ENCODE results near the gene SBF2. TPM values are rescaled to one million over a fixed set of nuclear protein-coding genes. Genes with fewer than 3 reads are reported as not detected.

The SBF2 gene
- total RNA-seq, 4 donors from 2014 or later = 29.7 to 60.4 (median 36.0) TPM

DNA sequence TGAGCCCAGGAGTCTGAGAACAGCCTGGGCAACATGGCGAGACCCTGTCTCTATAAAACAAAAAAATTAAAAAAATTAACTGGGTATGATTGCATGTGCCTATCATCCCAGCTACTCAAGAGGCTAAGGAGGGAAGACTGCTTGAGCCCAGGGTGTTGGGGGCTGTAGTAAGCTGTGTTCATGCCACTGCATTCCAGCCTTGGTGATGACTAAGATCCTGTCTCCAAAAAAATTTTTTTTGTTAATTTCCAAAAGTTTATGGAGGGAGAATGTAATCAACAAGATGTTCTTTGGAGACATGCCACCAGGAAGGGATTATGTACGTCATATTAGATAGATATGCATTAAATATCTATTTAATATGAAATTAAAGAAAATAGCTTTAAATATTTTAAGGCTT is 267.5 kb downstream of the SBF2 start:
- 89 to 94% methylated on average over 2 of the region's 2 CpGs for WGBS, 2 donors
- no peak overlapping the region for H3K4me3 ChIP-seq (ENCODE audit: low read depth, poor library complexity, severe bottlenecking)
- intact Hi-C loops (cut with DNase I; ENCODE audit: low total_unique reads) = no loop called here
- TF ChIP-seq POLR2A (IDR thresholded peaks at IDR 0.05) (no peak), CTCF (IDR thresholded peaks at IDR 0.05) (no peak)
- DNase-seq (ENCODE audit: low spot score in 2 of 2) = no peak

DNA sequence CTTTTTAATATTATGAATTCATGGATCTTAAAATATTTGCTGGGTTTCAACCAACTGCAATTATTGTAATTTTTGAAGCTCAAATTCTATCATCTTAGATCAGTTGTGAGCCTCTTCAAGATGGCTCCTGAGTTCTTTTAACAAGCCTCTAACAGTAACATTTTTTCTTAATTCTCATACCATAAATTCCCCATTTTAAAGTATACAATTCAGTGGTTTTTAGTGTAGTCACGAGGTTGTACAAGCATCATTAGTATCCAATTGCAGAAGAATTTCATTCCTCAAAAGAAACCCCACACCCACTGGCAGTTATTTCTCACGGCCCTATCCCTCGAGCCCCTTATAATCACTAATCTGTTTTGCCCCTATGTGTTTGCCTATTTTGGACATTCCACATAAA is 270.8 kb downstream of the SBF2 start:
- intact Hi-C loops (cut with DNase I; ENCODE audit: low total_unique reads) = no loop called here
- TF ChIP-seq CTCF (IDR thresholded peaks at IDR 0.05) (no peak), POLR2A (IDR thresholded peaks at IDR 0.05) (no peak)
- H3K4me3 ChIP-seq (ENCODE audit: low read depth, poor library complexity, severe bottlenecking) = no peak overlapping the region
- 93 to 97% methylated on average over 3 of the region's 3 CpGs for WGBS, 2 donors
- DNase-seq (ENCODE audit: low spot score in 2 of 2) = no peak

- DNase-seq (ENCODE audit: low spot score in 2 of 2) = no peak
- TF ChIP-seq CTCF (IDR thresholded peaks at IDR 0.05) = no peak
- no peak for TF ChIP-seq POLR2A (IDR thresholded peaks at IDR 0.05)
- WGBS, 2 donors = 65 to 80% methylated on average over 2 of the region's 2 CpGs
- intact Hi-C loops (cut with DNase I; ENCODE audit: low total_unique reads) = no loop called here
- no peak overlapping the region for H3K4me3 ChIP-seq (ENCODE audit: low read depth, poor library complexity, severe bottlenecking)
These were observed 271.3 kb downstream of the SBF2 start for GRCh38 chr11:10022764-10023163.

DNA sequence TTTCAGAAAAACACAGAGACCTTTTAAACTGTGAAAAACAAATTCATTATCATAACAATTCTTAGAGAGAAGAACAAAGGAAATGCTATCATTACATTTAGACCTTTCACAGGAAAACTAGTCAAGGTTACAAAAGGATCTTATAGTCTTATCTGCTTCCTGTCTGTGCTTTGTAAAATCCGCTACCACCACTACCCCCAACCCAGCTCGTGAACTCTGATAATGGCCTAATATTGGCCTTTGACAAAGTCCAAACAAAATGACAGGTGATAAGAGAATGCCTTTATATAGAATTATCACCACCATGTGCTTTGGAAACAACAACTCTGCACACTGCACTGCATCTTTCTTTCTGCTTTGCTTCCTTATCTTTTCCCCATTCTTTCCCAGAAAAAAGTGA is 272.5 kb downstream of the SBF2 start:
- H3K4me3 ChIP-seq (ENCODE audit: low read depth, poor library complexity, severe bottlenecking) = no peak overlapping the region
- 84 to 85% methylated on average over 2 of the region's 2 CpGs for WGBS, 2 donors
- intact Hi-C loops (cut with DNase I; ENCODE audit: low total_unique reads) = no loop called here
- DNase-seq (ENCODE audit: low spot score in 2 of 2) = no peak
- TF ChIP-seq POLR2A (IDR thresholded peaks at IDR 0.05) (no peak), CTCF (IDR thresholded peaks at IDR 0.05) (no peak)

GRCh38 chr11:10019906-10020682 is 273.9 kb downstream of the SBF2 start:
- intact Hi-C loops (cut with DNase I; ENCODE audit: low total_unique reads) = no loop called here
- TF ChIP-seq CTCF (IDR thresholded peaks at IDR 0.05) = no peak
- no peak for TF ChIP-seq POLR2A (IDR thresholded peaks at IDR 0.05)
- 78 to 81% methylated on average over 7 of the region's 7 CpGs for WGBS, 2 donors

DNA sequence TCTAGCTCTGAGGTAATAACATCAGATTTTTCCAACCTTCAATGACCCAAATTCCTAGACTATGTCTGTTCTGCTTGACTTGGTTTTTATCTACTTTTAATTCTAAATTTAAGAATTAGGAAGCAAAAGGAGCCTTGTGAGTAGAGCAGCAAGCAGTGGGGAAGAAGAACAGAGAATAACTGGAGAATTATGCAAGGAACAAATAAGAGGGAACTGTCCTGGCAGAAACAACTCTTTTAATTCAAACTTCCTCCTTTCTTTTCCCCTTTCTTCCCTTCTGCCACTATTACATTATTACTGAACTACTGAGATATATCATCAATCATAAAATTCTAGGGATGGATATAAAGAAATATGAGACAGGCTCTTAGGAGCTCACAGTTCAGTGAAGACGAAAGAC is 276.1 kb downstream of the SBF2 start:
- H3K4me3 ChIP-seq (ENCODE audit: low read depth, poor library complexity, severe bottlenecking) = no peak overlapping the region
- TF ChIP-seq POLR2A (IDR thresholded peaks at IDR 0.05) (no peak), CTCF (IDR thresholded peaks at IDR 0.05) (no peak)
- intact Hi-C loops (cut with DNase I; ENCODE audit: low total_unique reads) = no loop called here
- no peak for DNase-seq (ENCODE audit: low spot score in 2 of 2)
- WGBS, 2 donors = 89 to 94% methylated on average over 1 of the region's 1 CpG

More at GRCh38 chr11:10019906-10020682, 273.9 kb downstream of the SBF2 start:
- no peak overlapping the region for H3K4me3 ChIP-seq (ENCODE audit: low read depth, poor library complexity, severe bottlenecking)
- no peak for DNase-seq (ENCODE audit: low spot score in 2 of 2)

All from lower leg skin (tissue), 4 donors.